GM12875 (cell line): Measurements from ENCODE around the gene FAM149A.

Experiments used
- H3K4me3 ChIP-seq: one replicate; pipeline ENCODE4 v1.5.1; 2011; ENCODE audit warnings: low read depth, low read length, control low read depth
- CTCF ChIP-seq: IDR thresholded peaks from 2 replicates; pipeline ENCODE4 v1.5.1; 2011; ENCODE audit warnings: low read depth, mild to moderate bottlenecking, control low read depth, inconsistent platforms, low read length, moderate library complexity, borderline replicate concordance; ENCODE audit not compliant: insufficient read depth

The FAM149A gene

GRCh38 chr4:186144198-186144945, 39.9 kb downstream of the FAM149A start:
- H3K4me3 ChIP-seq, result no peak overlapping the region
- TF ChIP-seq CTCF, result no peak

- no peak overlapping the region for H3K4me3 ChIP-seq
- TF ChIP-seq CTCF, result no peak
Measured at GRCh38 chr4:186144946-186145569, 40.6 kb downstream of the FAM149A start.

GRCh38 chr4:186146458-186146857, 42.0 kb downstream of the FAM149A start:
- no peak overlapping the region for H3K4me3 ChIP-seq
- no peak for TF ChIP-seq CTCF

GRCh38 chr4:186148336-186148975, 44.0 kb downstream of the FAM149A start:
- H3K4me3 ChIP-seq, result no peak overlapping the region
- no peak for TF ChIP-seq CTCF

- no peak overlapping the region for H3K4me3 ChIP-seq
- TF ChIP-seq CTCF, result peak; percentile 71
Measured at GRCh38 chr4:186149872-186150271, 45.4 kb downstream of the FAM149A start.

- H3K4me3 ChIP-seq, result no peak overlapping the region
- no peak for TF ChIP-seq CTCF
Measured at GRCh38 chr4:186150926-186151325, 46.4 kb downstream of the FAM149A start.
